HG03103 (cell line): ENCODE measurements around the gene JUND.

ENCODE experiments used
- ATAC-seq: cut with Tn5 transposase; IDR thresholded peaks from one replicate; pipeline ENCODE4 v1.9.1; 2021; ENCODE audit warnings: low read depth; ENCODE audit not compliant: unreplicated experiment

The JUND gene

GRCh38 chr19:18291019-18291524, 9.7 kb upstream of the JUND start:
- ATAC-seq, result no peak

GRCh38 chr19:18290302-18291018, 9.0 kb upstream of the JUND start:
- no peak for ATAC-seq

DNA sequence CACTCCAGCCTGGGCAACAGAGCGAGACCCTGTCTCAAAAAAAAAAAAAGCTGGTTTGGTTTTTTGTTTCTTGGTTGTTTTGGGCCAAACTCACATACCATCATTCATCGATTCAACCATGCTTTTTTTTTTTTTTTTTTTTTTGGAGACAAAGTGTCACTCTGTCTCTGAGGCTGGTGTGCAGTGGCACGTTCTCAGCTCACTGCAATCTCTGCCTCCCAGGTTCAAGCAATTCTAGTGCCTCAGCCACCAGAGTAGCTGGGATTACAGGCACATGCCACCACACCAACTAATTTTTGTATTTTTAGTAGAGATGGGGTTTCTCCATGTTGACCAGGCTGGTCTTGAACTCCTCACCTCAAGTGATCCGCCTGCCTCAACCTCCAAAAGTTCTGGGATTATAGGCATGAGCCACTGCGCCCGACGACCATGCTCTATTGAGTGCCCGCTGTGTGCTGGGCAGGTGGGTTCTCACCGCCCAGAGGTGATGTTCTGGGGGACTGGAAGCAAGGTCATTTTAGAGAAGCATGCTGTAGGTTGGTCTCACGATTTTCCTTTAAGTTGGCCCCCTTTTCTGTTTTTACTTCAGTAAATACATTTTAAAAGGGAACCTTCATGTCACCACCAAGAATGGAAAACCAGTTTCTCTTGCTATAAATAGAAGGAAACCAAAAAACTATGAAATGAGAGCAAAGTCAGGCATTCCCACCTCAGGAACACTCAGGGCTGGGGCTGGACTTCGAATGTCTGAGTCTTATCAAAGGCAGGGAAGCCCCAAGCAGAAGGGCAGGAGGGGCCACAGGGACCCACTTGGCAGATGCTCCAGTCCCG, 8.3 kb upstream of the JUND start:
- no peak for ATAC-seq

- ATAC-seq, result no peak
Measured at GRCh38 chr19:18287836-18288772, 6.7 kb upstream of the JUND start.

DNA sequence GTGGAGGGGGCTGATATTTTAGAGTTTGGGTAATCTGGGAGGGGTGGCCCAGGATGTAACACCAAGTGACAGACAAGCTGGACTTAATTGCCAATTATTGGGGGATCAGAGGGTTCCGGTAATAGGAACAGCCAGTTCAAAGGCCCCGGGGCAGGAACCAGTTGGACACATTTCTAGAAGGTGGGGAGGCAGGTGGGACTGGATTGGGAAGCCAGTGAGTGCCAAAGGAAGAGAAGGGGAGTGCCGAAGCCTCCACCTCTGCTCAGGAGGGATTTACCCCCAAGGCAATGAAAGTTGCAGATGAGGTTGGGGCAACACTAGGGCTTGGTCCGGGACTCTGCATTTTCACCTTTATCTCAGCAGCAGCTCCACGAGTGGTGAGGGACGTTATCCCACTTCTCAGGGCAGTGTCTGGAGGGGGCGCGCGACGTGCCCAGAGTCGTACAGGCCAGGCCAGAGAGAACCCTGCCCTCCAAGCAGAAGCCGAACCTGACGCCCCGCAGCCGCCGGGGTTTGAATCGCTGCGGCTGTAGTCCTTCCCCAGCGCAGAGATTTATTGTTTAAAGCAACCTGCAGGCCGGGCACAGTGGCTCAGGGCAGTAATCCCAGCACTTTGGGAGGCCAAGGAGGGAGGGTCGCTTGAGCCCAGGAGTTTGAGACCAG, 5.7 kb upstream of the JUND start:
- ATAC-seq, result no peak

DNA sequence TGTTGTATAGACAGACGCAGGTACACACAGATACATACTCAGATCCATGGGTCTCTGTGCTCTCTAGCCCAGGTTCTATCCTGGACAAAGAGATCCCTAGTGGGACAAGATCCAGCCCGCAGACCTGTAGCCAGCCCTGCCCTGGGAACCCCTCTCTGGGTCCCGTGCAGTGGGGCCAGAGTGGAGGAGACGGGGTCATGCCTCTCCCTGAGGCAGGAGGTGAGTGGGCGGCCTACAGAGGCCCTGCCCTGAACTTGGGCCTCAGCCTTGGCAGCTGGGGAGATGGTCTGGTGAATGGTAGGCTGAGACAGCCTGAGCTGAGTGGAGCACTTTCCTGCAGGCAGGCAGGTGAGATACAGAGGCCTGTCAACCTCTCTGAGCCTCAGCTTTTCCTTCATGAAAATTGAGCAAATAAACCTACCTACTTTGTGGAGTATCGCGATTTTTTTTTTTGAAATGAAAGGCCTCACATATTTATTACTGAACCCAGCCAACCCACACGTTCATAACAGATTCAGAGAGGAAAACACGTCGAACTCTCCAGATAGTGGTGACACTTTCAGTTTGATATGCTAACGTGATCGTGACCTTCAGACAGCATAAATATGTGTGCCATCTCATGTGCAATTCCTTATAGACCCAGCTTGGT, 3.4 kb upstream of the JUND start:
- no peak for ATAC-seq

DNA sequence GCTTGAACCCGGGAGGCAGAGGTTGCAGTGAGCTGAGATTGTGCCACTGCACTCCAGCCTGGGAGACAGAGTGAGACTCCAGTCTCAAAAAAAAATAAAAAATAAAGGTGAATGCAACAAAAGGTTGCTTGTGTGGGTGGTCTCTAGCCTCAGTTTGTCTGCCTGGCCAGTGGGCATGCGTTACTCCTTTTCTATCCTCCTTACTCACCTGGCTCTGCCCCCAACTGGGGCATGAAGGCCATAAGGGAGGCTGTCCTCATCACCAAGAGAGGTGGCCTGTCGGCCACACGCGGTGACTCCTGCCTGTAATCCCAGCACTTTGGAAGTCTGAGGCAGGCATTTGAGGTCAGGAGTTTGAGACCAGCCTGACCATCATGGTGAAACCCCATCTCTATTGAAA, 1.9 kb upstream of the JUND start:
- no peak for ATAC-seq

- no peak for ATAC-seq
Measured at GRCh38 chr19:18282788-18283141, 1.3 kb upstream of the JUND start.

- no peak for ATAC-seq
Measured at GRCh38 chr19:18282021-18282787, 782 bp upstream of the JUND start.

- ATAC-seq, result no peak
Measured at GRCh38 chr19:18280247-18281081, 958 bp downstream of the JUND start.

DNA sequence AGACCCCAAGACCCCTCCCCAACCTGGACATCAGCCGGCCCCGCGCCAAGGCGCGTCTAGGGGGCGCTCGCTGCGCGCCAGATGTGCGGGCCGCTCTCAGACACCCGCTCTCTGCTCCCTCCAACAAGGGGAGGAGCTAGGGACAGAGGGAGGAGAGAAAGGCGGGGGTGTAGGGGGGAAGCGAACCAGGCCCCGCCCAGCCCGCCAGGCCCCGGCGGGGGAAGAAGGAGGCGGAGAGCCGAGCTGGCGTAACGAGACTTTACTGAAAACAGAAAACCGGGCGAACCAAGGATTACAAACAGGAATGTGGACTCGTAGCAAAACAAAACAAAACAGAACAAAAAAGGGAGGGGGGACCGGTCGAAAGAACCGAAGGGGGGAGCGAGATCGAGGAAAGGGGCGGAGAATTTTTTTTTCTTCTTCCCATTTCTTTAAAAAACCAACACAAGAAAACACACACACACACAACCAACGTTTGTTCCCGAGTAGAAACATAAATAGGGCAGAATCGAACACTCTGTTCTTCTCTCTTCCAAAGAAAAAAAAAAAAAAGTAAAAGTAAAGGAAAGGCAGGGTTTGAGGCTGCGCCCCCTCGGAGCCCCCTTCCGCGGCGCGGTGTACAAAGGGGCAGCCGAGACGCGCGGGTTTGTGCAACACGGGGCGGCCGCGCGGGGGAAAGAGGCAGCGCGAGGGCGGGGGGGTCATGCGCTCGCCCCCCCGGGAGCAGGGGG, 1.7 kb downstream of the JUND start:
- ATAC-seq, result no peak

GRCh38 chr19:18279266-18279515, 2.2 kb downstream of the JUND start:
- ATAC-seq, result no peak

- ATAC-seq, result no peak
Measured at GRCh38 chr19:18278521-18279265, 2.7 kb downstream of the JUND start.

DNA sequence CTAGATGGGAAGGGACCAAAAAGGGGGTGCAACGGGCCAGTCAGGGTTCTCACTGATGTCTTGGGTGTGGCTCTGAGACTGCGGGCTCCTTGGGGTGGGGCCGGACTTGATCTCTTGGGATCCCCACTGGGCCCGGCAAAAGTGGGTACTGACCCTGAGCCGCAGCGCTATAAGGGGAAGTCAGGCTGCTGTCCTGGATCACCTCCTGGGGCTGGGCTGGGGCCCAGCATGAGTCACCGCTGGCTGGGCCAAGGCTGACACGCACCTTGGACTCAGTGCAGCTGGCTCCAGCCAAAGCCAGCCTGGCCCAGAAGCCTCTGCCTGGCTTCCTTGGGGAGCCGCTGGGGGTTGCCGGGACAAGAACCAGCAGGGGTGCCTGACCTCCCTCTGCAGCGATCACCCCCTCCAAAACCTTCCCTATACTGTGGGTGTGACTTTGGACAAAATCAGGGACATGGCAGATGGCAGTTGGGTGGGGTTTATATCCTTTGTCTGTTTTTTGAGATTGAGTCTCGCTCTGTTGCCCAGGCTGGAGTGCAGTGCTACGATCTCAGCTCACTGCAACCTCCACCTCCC, 6.6 kb downstream of the JUND start:
- no peak for ATAC-seq

GRCh38 chr19:18274219-18274780, 7.1 kb downstream of the JUND start, which contains the start of gene IQCN:
Gene IQCN (minus strand): TSS chr19:18274452. CDS start chr19:18269478, 4,974 bp downstream.
- ATAC-seq, result no peak

DNA sequence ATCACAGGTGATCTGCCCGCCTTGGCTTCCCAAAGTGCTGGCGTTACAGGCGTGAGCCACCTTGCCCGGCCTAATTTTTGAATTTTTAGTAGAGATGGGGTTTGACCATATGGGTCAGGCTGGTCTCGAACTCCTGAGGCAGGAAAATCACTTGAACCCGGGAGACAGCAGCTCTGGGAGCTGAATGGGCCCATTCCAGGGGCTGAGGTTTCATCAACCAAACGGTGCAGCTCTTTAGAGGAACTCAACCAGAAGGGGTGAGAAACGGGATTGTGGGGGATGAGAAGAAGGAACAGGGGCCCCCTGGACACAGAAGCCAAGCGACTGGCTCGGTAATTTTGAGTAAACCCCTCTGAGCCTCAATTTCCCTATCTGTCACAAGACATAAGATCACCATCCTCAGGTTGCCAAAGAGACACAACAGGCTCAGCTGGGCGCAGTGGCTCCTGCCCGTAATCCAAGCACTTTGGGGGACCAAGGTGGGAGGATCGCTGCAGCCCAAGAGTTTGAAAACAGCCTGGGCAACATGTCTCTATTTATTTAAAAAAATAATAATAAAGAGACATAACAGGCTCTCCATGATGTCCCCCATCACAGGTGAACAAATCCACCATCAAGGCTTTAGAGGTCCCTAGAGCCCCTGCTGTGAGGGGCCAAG, 7.7 kb downstream of the JUND start:
- ATAC-seq, result no peak
